Upper lobe of left lung (tissue), 6 donors: ENCODE results near the gene DLX5. TPM values are rescaled to one million over a fixed set of nuclear protein-coding genes. Genes with fewer than 3 reads are reported as not detected.

Source experiments
- ATAC-seq, 2 donors: fragments of 200-7000 bp; cut with Tn5 transposase; one replicate each; pipeline ENCODE4 v1.9.1; 2022; ENCODE audit warnings: mild to moderate bottlenecking in 2 of 2, moderate library complexity in 2 of 2; ENCODE audit not compliant: low FRiP score in 2 of 2
- DNase-seq, 2 donors: peaks; one replicate each; pipeline ENCODE4 v3.0.0-alpha.2; 2019 to 2020
- H3K27ac ChIP-seq, 4 donors: fragments of 200-600 bp; sonication (generic); one replicate each; pipeline ENCODE4 v1.5.1; 2016 to 2019
- H3K27me3 ChIP-seq, 4 donors: fragments of 200-600 bp; sonication (generic); one replicate each; pipeline ENCODE4 v1.5.1; 2017 to 2019
- H3K36me3 ChIP-seq, 4 donors: fragments of 200-600 bp; sonication (generic); one replicate each; pipeline ENCODE4 v1.5.1; 2016 to 2019
- H3K4me1 ChIP-seq, 4 donors: fragments of 200-600 bp; sonication (generic); one replicate each; pipeline ENCODE4 v1.5.1; 2018 to 2019
- H3K4me3 ChIP-seq, 4 donors: fragments of 200-600 bp; sonication (generic); one replicate each; pipeline ENCODE4 v1.5.1; 2017 to 2019; ENCODE audit warnings: mild to moderate bottlenecking in 2 of 4, moderate library complexity in 1 of 4
- H3K9me3 ChIP-seq, 4 donors: fragments of 200-600 bp; sonication (generic); one replicate each; pipeline ENCODE4 v1.5.1; 2018 to 2019
- CTCF ChIP-seq, 6 experiments: fragments of 450-650 bp in 4 of 6; fragments of 200-600 bp in 2 of 6; sonication (generic) in 2 of 6; IDR thresholded peaks; one replicate each; pipeline ENCODE4 v1.5.1; 2016 to 2019; ENCODE audit warnings: antibody characterized with exemption in 6 of 6
- EP300 ChIP-seq, 4 donors: sonication (generic); formaldehyde crosslinking; IDR thresholded peaks; one replicate each; pipeline ENCODE4 v1.5.1; 2017; ENCODE audit warnings: antibody characterized with exemption in 4 of 4, control low read depth in 2 of 4
- POLR2A ChIP-seq, 4 donors: fragments of 450-650 bp; IDR thresholded peaks; one replicate each; pipeline ENCODE4 v1.5.1; 2016 to 2017; ENCODE audit warnings: antibody characterized with exemption in 4 of 4, mild to moderate bottlenecking in 2 of 4
- POLR2AphosphoS5 ChIP-seq, 2 donors: sonication (generic); formaldehyde crosslinking; IDR thresholded peaks; one replicate each; pipeline ENCODE4 v1.5.1; 2017; ENCODE audit warnings: antibody characterized with exemption in 2 of 2
- WGBS, 2 donors: methylation state at CpG; one replicate each; pipeline ENCODE4 v1.1.5; 2017 to 2018; 5-methylcytosine and 5-hydroxymethylcytosine counted together
- total RNA-seq, 6 donors: library from RNA; depleted of rRNA in 4 of 6; stranded (reverse); fragments of >200 nt in 4 of 6; gene quantifications; one replicate each; pipeline versions ENCODE4 v1.1.0 to v1.2.1, GENCODE V29; 2016 to 2021
- donor health status: DM: no; HTN: no; CAD: no; lungs with moderate emphysema.
- donor health status: DM: no; HTN: yes; CAD: no; lungs with severe emphysema.

DLX5 gene
- total RNA-seq, 6 donors from 2014 or later: not detected

GRCh38 chr7:97014145-97014750 is 10.4 kb downstream of the DLX5 start:
- TF ChIP-seq CTCF (IDR thresholded peaks at IDR 0.05) (no peak), POLR2A (IDR thresholded peaks at IDR 0.05) (no peak), POLR2AphosphoS5 (IDR thresholded peaks at IDR 0.05) (no peak), EP300 (IDR thresholded peaks at IDR 0.05) (no peak)
- WGBS, 2 donors: 17 to 25% methylated on average over 5 of the region's 5 CpGs
- Histone ChIP-seq H3K4me1 (peaks cover 0 to 11% (median 5%) of the 10 kb centered on the region in 4 donors), H3K9me3 (no peaks in the 10 kb centered on the region), H3K4me3 (no peak overlapping the region), H3K27ac (no peak overlapping the region), H3K36me3 (no peaks in the 10 kb centered on the region), H3K27me3 (peaks cover 0 to 74% (median 25%) of the 10 kb centered on the region in 4 donors)
- ATAC-seq (no peak), DNase-seq (no peak)

- Histone ChIP-seq H3K27me3 (peaks cover 0 to 69% (median 24%) of the 10 kb centered on the region in 4 donors), H3K4me1 (peaks cover 0 to 11% (median 5%) of the 10 kb centered on the region in 4 donors), H3K36me3 (no peaks in the 10 kb centered on the region), H3K27ac (no peak overlapping the region), H3K4me3 (no peak overlapping the region), H3K9me3 (no peaks in the 10 kb centered on the region)
- DNase-seq (no peak), ATAC-seq (no peak)
- 17 to 36% methylated on average over 1 of the region's 1 CpG for WGBS, 2 donors
- no peak for TF ChIP-seq EP300 (IDR thresholded peaks at IDR 0.05)
- no peak for TF ChIP-seq POLR2A (IDR thresholded peaks at IDR 0.05)
- no peak for TF ChIP-seq CTCF (IDR thresholded peaks at IDR 0.05)
- no peak for TF ChIP-seq POLR2AphosphoS5 (IDR thresholded peaks at IDR 0.05)
Observed at GRCh38 chr7:97013845-97014134, 10.8 kb downstream of the DLX5 start.

- no peak overlapping the region for H3K27ac ChIP-seq
- peaks cover 0 to 65% (median 22%) of the 10 kb centered on the region in 4 donors for H3K27me3 ChIP-seq
- H3K4me1 ChIP-seq: peaks cover 0 to 11% (median 5%) of the 10 kb centered on the region in 4 donors
- ATAC-seq (no peak), DNase-seq (no peak)
- TF ChIP-seq POLR2AphosphoS5 (IDR thresholded peaks at IDR 0.05): no peak
- TF ChIP-seq POLR2A (IDR thresholded peaks at IDR 0.05): no peak
- TF ChIP-seq EP300 (IDR thresholded peaks at IDR 0.05): no peak
- TF ChIP-seq CTCF (IDR thresholded peaks at IDR 0.05): no peak
- 13 to 16% methylated on average over 19 to 20 of the region's 20 CpGs for WGBS, 2 donors
- H3K4me3 ChIP-seq: no peak overlapping the region
- H3K9me3 ChIP-seq: no peaks in the 10 kb centered on the region
- H3K36me3 ChIP-seq: no peaks in the 10 kb centered on the region
Observed at GRCh38 chr7:97013134-97013844, 11.3 kb downstream of the DLX5 start.

GRCh38 chr7:97012365-97013133 is 12.1 kb downstream of the DLX5 start:
- 13 to 18% methylated on average over 21 of the region's 21 CpGs for WGBS, 2 donors
- ATAC-seq (no peak), DNase-seq (no peak)
- Histone ChIP-seq H3K4me1 (peaks cover 0 to 11% (median 5%) of the 10 kb centered on the region in 4 donors), H3K9me3 (no peaks in the 10 kb centered on the region), H3K36me3 (no peaks in the 10 kb centered on the region), H3K4me3 (no peak overlapping the region), H3K27ac (no peak overlapping the region), H3K27me3 (peaks cover 0 to 62% (median 22%) of the 10 kb centered on the region in 4 donors)
- TF ChIP-seq EP300 (IDR thresholded peaks at IDR 0.05) (no peak), POLR2AphosphoS5 (IDR thresholded peaks at IDR 0.05) (no peak), POLR2A (IDR thresholded peaks at IDR 0.05) (no peak), CTCF (IDR thresholded peaks at IDR 0.05) (no peak)
